Esophagus (tissue), 2 donors: ENCODE measurements around the gene UROC1. TPM values are rescaled to one million over a fixed set of nuclear protein-coding genes. Genes with fewer than 3 reads are reported as not detected.

ENCODE experiments used
- H3K27ac ChIP-seq, 2 donors: one replicate each; pipeline ENCODE4 v1.5.1; 2013; ENCODE audit warnings: low read depth in 2 of 2, mild to moderate bottlenecking in 2 of 2, inconsistent platforms in 1 of 2, low read length in 1 of 2, moderate library complexity in 1 of 2
- H3K27me3 ChIP-seq, 2 donors: one replicate each; pipeline ENCODE4 v1.6.1; 2013; ENCODE audit warnings: low read length in 2 of 2, control low read depth in 1 of 2, mild to moderate bottlenecking in 1 of 2; ENCODE audit not compliant: insufficient read depth in 2 of 2, control insufficient read depth in 1 of 2
- H3K36me3 ChIP-seq, 2 donors: one replicate each; pipeline ENCODE4 v1.6.1; 2013; ENCODE audit warnings: low read length in 1 of 2; ENCODE audit not compliant: control insufficient read depth in 2 of 2, insufficient read depth in 2 of 2
- H3K4me1 ChIP-seq, 2 donors: one replicate each; pipeline ENCODE4 v1.6.1; 2013; ENCODE audit warnings: low read length in 1 of 2; ENCODE audit not compliant: control insufficient read depth in 2 of 2, insufficient read depth in 2 of 2
- H3K4me3 ChIP-seq, 2 donors: one replicate each; pipeline ENCODE4 v1.5.1; 2013; ENCODE audit warnings: low read length in 2 of 2, mild to moderate bottlenecking in 2 of 2, low read depth in 1 of 2, moderate library complexity in 1 of 2
- H3K9me3 ChIP-seq, 2 donors: one replicate each; pipeline ENCODE4 v1.6.1; 2013; ENCODE audit warnings: mild to moderate bottlenecking in 2 of 2, low read depth in 1 of 2, low read length in 1 of 2, moderate library complexity in 1 of 2; ENCODE audit not compliant: control insufficient read depth in 2 of 2, insufficient read depth in 1 of 2
- WGBS, 2 donors: extraction: QIAGEN DNeasy Blood & Tissue Kit; methylation state at CpG; one replicate each; pipeline ENCODE4 v1.1.7; 2013; 5-methylcytosine and 5-hydroxymethylcytosine counted together
- polyA plus RNA-seq, 2 donors: library from polyadenylated mRNA; stranded (reverse); fragments of 200-250 nt; gene quantifications; one replicate each; pipeline ENCODE4 v1.2.3, GENCODE V29; 2013
- donor health status: healthy with polysubstance abuse.
- donor health status: Bipolar disorder and iron deficiency.

UROC1 gene
- polyA plus RNA-seq, 2 donors = not detected

DNA sequence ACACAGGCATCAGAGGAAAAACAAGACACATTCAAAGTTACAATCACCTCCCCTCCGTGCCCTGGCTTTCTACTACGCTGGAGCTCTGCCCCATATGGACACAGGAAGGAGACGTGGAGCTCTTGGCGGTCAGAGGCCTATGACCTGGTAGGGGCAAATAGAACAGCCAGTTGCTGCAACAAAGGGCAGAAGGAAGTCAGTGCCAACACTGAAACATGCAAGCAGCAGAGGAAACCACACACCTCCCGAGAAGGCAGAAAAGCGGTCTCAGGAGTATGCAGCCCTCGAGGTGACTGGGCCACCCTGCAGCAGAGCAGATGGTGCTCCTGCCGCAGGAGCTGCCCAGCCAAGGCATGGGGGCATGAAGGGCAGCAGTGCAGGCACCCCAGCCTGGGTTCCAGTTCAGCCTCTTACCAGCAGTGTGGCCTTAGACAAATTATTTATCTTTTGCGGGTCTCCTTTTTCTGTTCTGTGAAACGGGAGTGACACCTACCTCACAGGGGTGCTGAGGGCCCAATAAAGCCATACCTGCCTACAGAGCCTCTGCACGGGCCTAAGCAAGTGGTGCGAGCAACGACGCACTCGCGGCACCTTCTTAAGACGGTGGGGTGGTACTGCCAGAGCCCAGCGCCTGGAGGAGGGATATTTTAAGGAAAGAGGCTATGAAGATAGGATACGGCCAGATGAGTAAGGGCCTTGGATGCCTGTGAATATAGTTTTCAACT lies 50.5 kb downstream of the UROC1 start:
- H3K9me3 ChIP-seq = peaks cover 0 to 2% of the 10 kb centered on the region in 2 donors
- H3K4me3 ChIP-seq = no peak overlapping the region
- H3K27me3 ChIP-seq = no peaks in the 10 kb centered on the region
- H3K4me1 ChIP-seq = peaks cover 0 to 1% of the 10 kb centered on the region in 2 donors
- 83 to 84% methylated on average over 19 of the region's 19 CpGs for WGBS, 2 donors
- H3K27ac ChIP-seq = no peak overlapping the region
- peaks cover 14 to 64% of the 10 kb centered on the region in 2 donors for H3K36me3 ChIP-seq

DNA sequence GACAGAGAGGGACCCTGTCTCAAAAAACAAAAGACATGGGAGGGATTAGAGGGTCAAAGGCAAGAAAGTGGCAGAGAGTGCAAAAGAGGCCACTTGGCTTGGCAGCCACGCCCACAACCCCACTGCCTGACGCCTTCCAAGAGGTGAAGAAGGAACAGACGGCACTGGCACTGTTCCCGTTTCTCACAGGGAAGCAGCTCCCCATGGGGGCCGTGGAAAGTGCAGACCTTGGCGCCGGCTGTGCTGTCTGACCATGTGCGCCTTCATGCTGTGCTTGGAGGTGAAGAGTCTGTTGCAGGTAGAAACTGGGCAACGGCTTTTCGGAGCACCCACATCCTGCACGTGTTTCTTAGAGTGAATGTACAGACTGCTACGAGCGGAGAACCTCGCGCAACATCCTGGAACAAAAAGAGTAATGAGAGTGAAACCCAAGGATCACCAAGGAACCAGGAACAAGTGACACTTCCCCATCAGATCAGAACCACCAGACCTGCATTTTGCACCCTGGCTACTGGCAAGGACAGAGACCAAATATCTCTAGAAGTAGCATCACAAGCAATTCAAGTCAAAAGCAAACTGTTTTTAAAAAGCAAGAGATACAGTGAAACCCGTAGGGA lies 51.5 kb downstream of the UROC1 start:
- no peaks in the 10 kb centered on the region for H3K4me1 ChIP-seq
- peaks cover 22 to 74% of the 10 kb centered on the region in 2 donors for H3K36me3 ChIP-seq

DNA sequence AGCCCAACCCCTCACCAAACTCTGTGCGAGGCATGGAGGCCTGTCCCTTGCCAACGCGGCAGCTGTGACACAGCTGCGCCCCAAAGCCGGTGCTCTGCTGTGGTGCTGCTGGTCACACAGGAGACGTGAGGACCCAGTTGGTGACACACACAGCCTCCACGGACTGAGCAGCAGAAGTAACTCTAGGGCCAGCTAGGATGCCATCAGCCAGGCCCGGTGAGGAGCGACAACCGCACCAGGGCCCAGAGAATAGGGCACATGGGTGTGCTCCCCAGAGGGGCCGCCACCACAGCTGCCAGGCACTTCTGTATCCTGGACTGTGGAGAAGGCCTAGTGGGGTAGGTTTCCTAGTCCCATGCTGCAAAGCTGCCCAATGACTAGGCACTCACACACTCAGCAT lies 52.6 kb downstream of the UROC1 start:
- WGBS, 2 donors = 93% methylated on average over 11 of the region's 11 CpGs
- no peaks in the 10 kb centered on the region for H3K4me1 ChIP-seq

More for the DNA sequence above, 51.5 kb downstream of the UROC1 start:
- Histone ChIP-seq H3K27ac (no peak overlapping the region), H3K27me3 (no peaks in the 10 kb centered on the region), H3K9me3 (peaks cover 0 to 2% of the 10 kb centered on the region in 2 donors), H3K4me3 (no peak overlapping the region)
- 77% methylated on average over 16 of the region's 16 CpGs for WGBS, 2 donors

DNA sequence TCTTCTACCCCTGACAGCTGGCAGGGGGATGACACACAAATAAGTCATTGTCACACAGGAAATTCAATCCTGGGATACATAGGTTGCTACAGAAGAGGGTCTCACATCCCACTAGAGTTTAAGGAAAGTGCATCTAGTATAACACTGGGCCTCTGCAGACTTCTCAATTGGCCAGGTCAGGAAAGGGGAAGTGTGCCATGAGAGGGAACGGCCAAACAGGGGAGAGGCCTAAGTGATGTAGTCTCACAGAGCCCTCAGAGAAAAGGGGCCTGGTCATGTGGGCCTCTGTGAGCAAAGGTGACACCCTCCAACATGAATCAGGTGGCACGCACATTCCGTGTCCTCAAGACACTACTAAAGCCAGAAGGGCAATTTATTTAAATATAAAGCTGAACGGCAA lies 53.1 kb downstream of the UROC1 start:
- Histone ChIP-seq H3K4me1 (no peaks in the 10 kb centered on the region), H3K27me3 (no peaks in the 10 kb centered on the region), H3K4me3 (no peak overlapping the region), H3K9me3 (peaks cover 0 to 2% of the 10 kb centered on the region in 2 donors), H3K36me3 (peaks cover 28 to 72% of the 10 kb centered on the region in 2 donors), H3K27ac (no peak overlapping the region)
- WGBS, 2 donors = 68 to 90% methylated on average over 4 of the region's 4 CpGs

More for the DNA sequence above, 52.6 kb downstream of the UROC1 start:
- H3K36me3 ChIP-seq = peaks cover 25 to 72% of the 10 kb centered on the region in 2 donors
- H3K9me3 ChIP-seq = peaks cover 0 to 2% of the 10 kb centered on the region in 2 donors
- no peaks in the 10 kb centered on the region for H3K27me3 ChIP-seq
- H3K27ac ChIP-seq = no peak overlapping the region
- no peak overlapping the region for H3K4me3 ChIP-seq

DNA sequence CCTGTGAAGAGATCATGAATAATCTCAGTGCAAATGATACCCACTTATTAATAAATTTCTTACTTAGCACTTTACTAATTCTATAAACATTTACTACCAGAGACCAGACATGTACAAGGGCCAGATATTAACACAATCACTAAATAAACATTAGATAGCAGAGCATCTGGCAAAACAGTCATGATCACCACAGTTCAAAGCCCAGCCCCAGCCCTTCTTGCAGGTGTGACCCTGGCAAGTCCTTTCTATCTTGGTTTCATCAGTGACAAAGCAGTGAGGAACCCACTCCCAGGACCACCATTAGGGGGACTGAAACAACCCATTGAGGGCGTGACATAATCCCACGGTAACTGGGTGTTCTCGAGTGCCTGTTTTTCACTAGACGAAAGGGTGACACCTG lies 53.5 kb downstream of the UROC1 start:
- H3K4me1 ChIP-seq = no peaks in the 10 kb centered on the region
- H3K9me3 ChIP-seq = peaks cover 0 to 2% of the 10 kb centered on the region in 2 donors
- H3K27me3 ChIP-seq = no peaks in the 10 kb centered on the region
- peaks cover 32 to 71% of the 10 kb centered on the region in 2 donors for H3K36me3 ChIP-seq
- no peak overlapping the region for H3K27ac ChIP-seq
- no peak overlapping the region for H3K4me3 ChIP-seq
- WGBS, 2 donors = 83 to 87% methylated on average over 4 of the region's 4 CpGs

DNA sequence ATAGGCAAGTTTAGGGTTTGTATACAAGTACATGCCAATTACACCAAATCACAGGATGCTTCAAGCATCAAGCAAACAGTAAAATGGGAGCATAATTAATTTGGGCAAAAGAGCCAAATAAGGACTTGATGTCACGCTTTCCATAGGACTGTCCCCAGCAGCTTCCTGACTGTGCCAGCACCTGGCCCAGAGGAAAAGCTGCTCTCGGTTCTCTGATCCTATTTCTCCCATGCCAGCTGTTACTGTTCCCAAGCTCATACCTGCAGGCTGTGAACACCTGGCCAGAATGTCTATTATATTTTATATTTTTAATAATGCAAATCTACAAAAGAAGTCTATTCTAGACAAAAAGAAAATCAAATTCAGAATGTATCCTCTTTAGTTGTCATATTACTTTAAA lies 54.1 kb downstream of the UROC1 start:
- Histone ChIP-seq H3K4me3 (no peak overlapping the region), H3K27me3 (no peaks in the 10 kb centered on the region), H3K27ac (no peak overlapping the region), H3K9me3 (peaks cover 0 to under 1% of the 10 kb centered on the region in 2 donors), H3K36me3 (peaks cover 32 to 68% of the 10 kb centered on the region in 2 donors), H3K4me1 (no peaks in the 10 kb centered on the region)
- 80 to 91% methylated on average over 2 of the region's 2 CpGs for WGBS, 2 donors

DNA sequence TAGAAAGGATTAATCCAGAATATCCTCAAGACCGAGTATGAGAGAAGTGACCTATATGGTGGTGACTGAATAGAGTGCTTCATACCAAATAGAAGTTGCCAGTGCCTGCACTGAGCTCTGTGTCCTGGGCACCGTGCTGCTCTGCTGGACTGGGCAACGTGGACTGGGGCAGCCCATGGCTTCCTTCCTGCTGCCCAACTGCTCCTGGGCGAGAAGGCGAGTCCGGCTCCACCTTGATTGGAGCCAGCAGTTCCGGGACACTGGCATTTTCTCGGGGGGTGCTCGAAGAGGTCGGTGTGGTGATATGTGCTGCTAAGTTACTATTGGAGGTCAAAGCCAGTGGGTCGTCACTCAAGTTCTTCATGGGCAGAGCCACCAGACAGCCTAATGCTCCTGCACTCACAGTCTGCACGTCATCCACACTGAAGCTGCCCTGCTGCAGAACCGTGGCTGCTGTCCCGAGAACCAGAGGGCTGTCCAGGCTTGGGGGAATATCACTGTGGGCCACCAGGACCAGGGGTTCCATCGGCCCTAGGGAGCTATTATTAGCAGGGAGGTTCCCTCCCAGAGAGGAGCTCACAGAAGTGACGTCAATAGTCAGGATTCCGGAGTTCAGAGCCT lies 56.0 kb downstream of the UROC1 start:
- Histone ChIP-seq H3K27me3 (no peaks in the 10 kb centered on the region), H3K4me1 (no peaks in the 10 kb centered on the region), H3K4me3 (no peak overlapping the region), H3K27ac (no peak overlapping the region), H3K36me3 (peaks cover 32 to 58% of the 10 kb centered on the region in 2 donors), H3K9me3 (no peaks in the 10 kb centered on the region)
- WGBS, 2 donors = 90 to 92% methylated on average over 17 of the region's 17 CpGs

DNA sequence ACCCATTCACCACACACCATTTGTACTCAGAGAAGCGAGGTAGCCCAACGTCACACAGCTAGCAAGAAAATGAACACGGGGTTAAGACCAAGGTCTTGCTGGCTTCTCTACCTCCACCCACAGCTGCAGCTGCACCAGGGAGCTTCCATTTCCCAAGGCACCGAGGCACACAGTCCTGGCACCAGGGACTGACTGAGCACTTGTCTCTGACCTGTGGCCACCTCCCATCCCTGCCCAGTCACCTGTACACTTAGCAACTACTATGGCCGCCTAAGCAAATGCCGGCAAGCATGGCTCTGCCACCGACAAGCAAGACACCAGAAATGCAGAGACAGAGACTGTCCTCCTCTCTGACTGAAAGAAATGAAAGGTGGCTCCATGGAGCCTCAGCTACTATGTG lies 57.2 kb downstream of the UROC1 start:
- Histone ChIP-seq H3K36me3 (peaks cover 33 to 55% of the 10 kb centered on the region in 2 donors), H3K4me1 (no peaks in the 10 kb centered on the region), H3K27ac (no peak overlapping the region), H3K9me3 (no peaks in the 10 kb centered on the region), H3K4me3 (no peak overlapping the region), H3K27me3 (no peaks in the 10 kb centered on the region)
- 82 to 88% methylated on average over 7 of the region's 7 CpGs for WGBS, 2 donors

DNA sequence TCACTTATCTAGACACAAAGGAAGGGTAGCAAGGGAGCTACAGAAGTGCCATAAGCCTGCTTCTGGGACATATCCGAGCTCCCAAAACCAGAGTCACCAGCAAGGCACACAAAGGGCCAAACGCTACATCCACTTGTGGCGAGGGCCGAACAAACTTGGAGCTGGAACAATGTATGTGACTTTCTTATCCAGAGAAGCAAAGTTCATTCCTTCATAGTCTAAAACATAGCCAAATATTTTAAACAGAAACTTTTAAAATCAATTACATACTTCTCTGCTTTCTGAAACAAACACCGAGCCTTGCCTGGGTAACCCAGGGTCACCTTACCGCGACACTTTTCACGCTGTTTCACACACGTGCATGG lies 57.8 kb downstream of the UROC1 start:
- H3K36me3 ChIP-seq = peaks cover 29 to 49% of the 10 kb centered on the region in 2 donors
- H3K27ac ChIP-seq = no peak overlapping the region
- 81 to 90% methylated on average over 9 of the region's 9 CpGs for WGBS, 2 donors
- no peaks in the 10 kb centered on the region for H3K9me3 ChIP-seq
- no peak overlapping the region for H3K4me3 ChIP-seq
- no peaks in the 10 kb centered on the region for H3K27me3 ChIP-seq
- H3K4me1 ChIP-seq = no peaks in the 10 kb centered on the region
